Measurements from ENCODE around the gene PLAGL2. TPM values are rescaled to one million over a fixed set of nuclear protein-coding genes. Genes with fewer than 3 reads are reported as not detected.

PLAGL2 gene
- total RNA-seq, 1 experiment from 2014 or later = 96.1 TPM

DNA sequence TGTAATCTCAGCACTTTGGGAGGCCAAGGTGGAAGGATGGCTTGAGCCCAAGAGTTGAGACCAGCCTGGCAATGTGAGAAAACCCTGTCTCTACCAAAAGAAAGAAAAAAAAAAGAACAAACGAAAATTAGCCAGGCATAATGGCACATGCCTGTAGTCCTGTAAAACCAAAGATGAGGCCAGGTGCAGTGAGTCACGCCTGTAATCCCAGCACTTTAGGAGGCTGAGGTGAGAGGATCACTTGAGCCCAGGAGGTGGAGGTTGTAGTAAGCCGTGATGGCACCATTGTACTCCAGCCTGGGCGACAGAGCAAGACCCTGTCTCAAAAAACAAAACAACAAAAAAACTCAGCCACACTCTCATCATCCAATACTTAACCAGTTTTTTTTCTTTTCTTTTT, 37.4 kb upstream of the PLAGL2 start:
- intact Hi-C loops (cut with micrococcal nuclease; ENCODE audit: unreplicated experiment) = loop anchor here (5.0 kb wide), 2 partner anchors 32 to 112 kb away; partner anchors contain the start of genes ASXL1 and KIF3B
- H3K9me3 Mint-ChIP-seq (ENCODE audit: unreplicated experiment) = no peaks in the 10 kb centered on the region

DNA sequence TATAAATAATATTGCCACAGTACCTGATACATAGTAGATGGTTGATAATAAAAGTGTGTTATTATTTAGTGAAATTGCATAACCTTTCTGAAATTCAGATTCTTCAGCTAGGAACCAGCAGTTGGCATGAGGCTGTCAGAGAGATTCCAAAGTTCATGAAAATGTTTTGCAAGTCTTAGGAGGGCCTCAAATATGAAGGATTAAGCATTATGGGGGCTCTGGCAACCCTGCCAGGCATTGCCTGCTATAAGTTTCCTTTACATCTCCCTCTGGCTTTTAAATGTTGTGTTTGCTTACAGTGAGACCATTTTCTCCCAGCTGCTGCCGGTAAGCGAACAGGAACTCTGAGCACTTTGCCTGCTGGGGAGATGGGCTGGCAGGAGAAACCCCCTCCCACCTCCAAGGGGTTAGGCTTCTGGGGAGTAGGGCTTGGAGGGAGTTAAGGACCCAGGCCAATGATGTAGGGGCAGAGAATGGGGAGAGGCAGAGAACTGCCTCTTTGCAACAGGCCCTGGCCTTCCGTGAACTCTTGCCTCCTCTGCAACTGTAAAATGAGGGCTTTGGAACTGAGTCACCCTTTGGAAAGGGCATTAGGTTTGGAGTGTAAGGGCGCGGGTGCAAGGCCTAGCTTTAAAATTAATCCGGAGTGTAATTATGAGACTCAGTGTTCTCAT, 36.7 kb upstream of the PLAGL2 start:
- no TSS peak for BruUV-seq (replicated peaks)

More for the DNA sequence above, 37.4 kb upstream of the PLAGL2 start:
- no peak overlapping the region for H3K4me3 ChIP-seq (ENCODE audit: low read depth, low read length)
- TF ChIP-seq, protein P1, sequence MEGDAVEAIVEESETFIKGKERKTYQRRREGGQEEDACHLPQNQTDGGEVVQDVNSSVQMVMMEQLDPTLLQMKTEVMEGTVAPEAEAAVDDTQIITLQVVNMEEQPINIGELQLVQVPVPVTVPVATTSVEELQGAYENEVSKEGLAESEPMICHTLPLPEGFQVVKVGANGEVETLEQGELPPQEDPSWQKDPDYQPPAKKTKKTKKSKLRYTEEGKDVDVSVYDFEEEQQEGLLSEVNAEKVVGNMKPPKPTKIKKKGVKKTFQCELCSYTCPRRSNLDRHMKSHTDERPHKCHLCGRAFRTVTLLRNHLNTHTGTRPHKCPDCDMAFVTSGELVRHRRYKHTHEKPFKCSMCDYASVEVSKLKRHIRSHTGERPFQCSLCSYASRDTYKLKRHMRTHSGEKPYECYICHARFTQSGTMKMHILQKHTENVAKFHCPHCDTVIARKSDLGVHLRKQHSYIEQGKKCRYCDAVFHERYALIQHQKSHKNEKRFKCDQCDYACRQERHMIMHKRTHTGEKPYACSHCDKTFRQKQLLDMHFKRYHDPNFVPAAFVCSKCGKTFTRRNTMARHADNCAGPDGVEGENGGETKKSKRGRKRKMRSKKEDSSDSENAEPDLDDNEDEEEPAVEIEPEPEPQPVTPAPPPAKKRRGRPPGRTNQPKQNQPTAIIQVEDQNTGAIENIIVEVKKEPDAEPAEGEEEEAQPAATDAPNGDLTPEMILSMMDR (IDR thresholded peaks at IDR 0.05; ENCODE audit: insufficient read depth in 1 of 2, low read depth in 1 of 2, low read length in 1 of 2, severe bottlenecking in 1 of 2, unreplicated experiment in 1 of 2) = no peak
- peaks cover 18% of the 10 kb centered on the region for H3K4me1 ChIP-seq
- Mint-ChIP-seq H3K36me3 (ENCODE audit: insufficient read depth, unreplicated experiment) (no peaks in the 10 kb centered on the region), H3K4me3 (ENCODE audit: unreplicated experiment) (no peak overlapping the region), H3K27ac (ENCODE audit: unreplicated experiment) (peak overlapping the region; percentile 49), H3K4me1 (ENCODE audit: low read depth, unreplicated experiment) (peaks cover 21% of the 10 kb centered on the region), H3K27me3 (ENCODE audit: insufficient read depth, unreplicated experiment) (no peaks in the 10 kb centered on the region)
- H3K27me3 ChIP-seq (replicated peaks; ENCODE audit: control insufficient read depth, insufficient read depth, low read length) = no peaks in the 10 kb centered on the region
- ChIA-PET CTCF (interaction anchor here (0.7 kb wide), 1 partner anchor 400 kb away, joined by 4 read pairs; no protein-coding TSS in a partner anchor), POLR2A (no interaction called here)
- H3K9me3 ChIP-seq = no peaks in the 10 kb centered on the region
- BruUV-seq (replicated peaks) = no TSS peak
- no peaks in the 10 kb centered on the region for H3K36me3 ChIP-seq (ENCODE audit: control insufficient read depth, insufficient read depth, low read length)
- no peak for DNase-seq

DNA sequence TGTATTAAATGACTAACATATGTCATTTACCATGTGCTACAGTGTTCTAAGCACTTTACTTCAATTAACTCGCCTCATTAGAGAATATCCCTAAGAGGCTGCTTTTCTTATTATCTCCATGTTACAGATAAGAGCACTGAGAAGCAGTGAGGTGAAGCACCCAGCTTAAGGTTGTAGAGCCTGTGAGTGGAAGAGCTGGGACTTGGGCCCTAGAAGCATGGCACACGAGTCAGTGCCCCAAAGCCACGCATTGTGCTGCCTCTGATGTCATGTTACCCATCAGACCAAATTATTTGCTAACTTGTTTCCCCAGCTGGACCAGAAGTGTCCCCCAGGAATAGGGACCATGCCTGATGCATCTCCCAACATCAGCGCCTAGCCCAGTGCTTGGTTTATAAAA, 34.3 kb upstream of the PLAGL2 start:
- H3K4me1 Mint-ChIP-seq (ENCODE audit: low read depth, unreplicated experiment) = peaks cover 31% of the 10 kb centered on the region
- POLR2A ChIA-PET = interaction anchor here (0.6 kb wide), 1 partner anchor 47 kb away, joined by 5 read pairs; no protein-coding TSS in a partner anchor
- BruUV-seq (replicated peaks) = no TSS peak

More for the DNA sequence above, 36.7 kb upstream of the PLAGL2 start:
- H3K27me3 ChIP-seq (replicated peaks; ENCODE audit: control insufficient read depth, insufficient read depth, low read length) = no peaks in the 10 kb centered on the region
- Mint-ChIP-seq H3K4me1 (ENCODE audit: low read depth, unreplicated experiment) (peaks cover 26% of the 10 kb centered on the region), H3K36me3 (ENCODE audit: insufficient read depth, unreplicated experiment) (no peaks in the 10 kb centered on the region), H3K27me3 (ENCODE audit: insufficient read depth, unreplicated experiment) (no peaks in the 10 kb centered on the region), H3K4me3 (ENCODE audit: unreplicated experiment) (no peak overlapping the region), H3K9me3 (ENCODE audit: unreplicated experiment) (no peaks in the 10 kb centered on the region), H3K27ac (ENCODE audit: unreplicated experiment) (peak overlapping the region; percentile 49)
- no peak overlapping the region for H3K4me3 ChIP-seq (ENCODE audit: low read depth, low read length)
- TF ChIP-seq, protein P1 (IDR thresholded peaks at IDR 0.05; ENCODE audit: insufficient read depth in 1 of 2, low read depth in 1 of 2, low read length in 1 of 2, severe bottlenecking in 1 of 2, unreplicated experiment in 1 of 2) = no peak
- intact Hi-C loops (cut with micrococcal nuclease; ENCODE audit: unreplicated experiment) = loop anchor here (5.0 kb wide), 2 partner anchors 33 to 113 kb away; partner anchors contain the start of genes ASXL1 and KIF3B
- POLR2A ChIA-PET = interaction anchor here (0.6 to 1.0 kb wide), 2 partner anchors 17 to 64 kb away, joined by 3 to 4 read pairs; no protein-coding TSS in a partner anchor
- H3K9me3 ChIP-seq = no peaks in the 10 kb centered on the region
- CTCF ChIA-PET = no interaction called here
- DNase-seq = no peak
- peaks cover 21% of the 10 kb centered on the region for H3K4me1 ChIP-seq
- no peaks in the 10 kb centered on the region for H3K36me3 ChIP-seq (ENCODE audit: control insufficient read depth, insufficient read depth, low read length)

More for the DNA sequence above, 34.3 kb upstream of the PLAGL2 start:
- Histone ChIP-seq H3K4me3 (ENCODE audit: low read depth, low read length) (no peak overlapping the region), H3K27me3 (replicated peaks; ENCODE audit: control insufficient read depth, insufficient read depth, low read length) (no peaks in the 10 kb centered on the region), H3K4me1 (peaks cover 21% of the 10 kb centered on the region), H3K36me3 (ENCODE audit: control insufficient read depth, insufficient read depth, low read length) (peaks cover 2% of the 10 kb centered on the region; the same call in 1 of the 2 replicates), H3K9me3 (no peaks in the 10 kb centered on the region)
- Mint-ChIP-seq H3K9me3 (ENCODE audit: unreplicated experiment) (no peaks in the 10 kb centered on the region), H3K4me3 (ENCODE audit: unreplicated experiment) (no peak overlapping the region), H3K27ac (ENCODE audit: unreplicated experiment) (no peak overlapping the region), H3K36me3 (ENCODE audit: insufficient read depth, unreplicated experiment) (peaks cover 7% of the 10 kb centered on the region), H3K27me3 (ENCODE audit: insufficient read depth, unreplicated experiment) (no peaks in the 10 kb centered on the region)
- TF ChIP-seq, protein P1 (IDR thresholded peaks at IDR 0.05; ENCODE audit: insufficient read depth in 1 of 2, low read depth in 1 of 2, low read length in 1 of 2, severe bottlenecking in 1 of 2, unreplicated experiment in 1 of 2) = no peak
- intact Hi-C loops (cut with micrococcal nuclease; ENCODE audit: unreplicated experiment) = loop anchor here (5.0 kb wide), 2 partner anchors 35 to 115 kb away; partner anchors contain the start of genes ASXL1 and KIF3B
- CTCF ChIA-PET = no interaction called here
- no peak for DNase-seq
